GM12801 (cell line): ENCODE measurements around the gene KLF2.

Experiments used
- TF ChIP-seq, protein P1 (sequence below): IDR thresholded peaks from one replicate; pipeline ENCODE4 v1.5.1; 2011; ENCODE audit warnings: control low read depth; ENCODE audit not compliant: insufficient read length; ENCODE audit errors: extremely low read depth

The KLF2 gene

GRCh38 chr19:16358456-16358855, 33.8 kb downstream of the KLF2 start:
- TF ChIP-seq, protein P1, sequence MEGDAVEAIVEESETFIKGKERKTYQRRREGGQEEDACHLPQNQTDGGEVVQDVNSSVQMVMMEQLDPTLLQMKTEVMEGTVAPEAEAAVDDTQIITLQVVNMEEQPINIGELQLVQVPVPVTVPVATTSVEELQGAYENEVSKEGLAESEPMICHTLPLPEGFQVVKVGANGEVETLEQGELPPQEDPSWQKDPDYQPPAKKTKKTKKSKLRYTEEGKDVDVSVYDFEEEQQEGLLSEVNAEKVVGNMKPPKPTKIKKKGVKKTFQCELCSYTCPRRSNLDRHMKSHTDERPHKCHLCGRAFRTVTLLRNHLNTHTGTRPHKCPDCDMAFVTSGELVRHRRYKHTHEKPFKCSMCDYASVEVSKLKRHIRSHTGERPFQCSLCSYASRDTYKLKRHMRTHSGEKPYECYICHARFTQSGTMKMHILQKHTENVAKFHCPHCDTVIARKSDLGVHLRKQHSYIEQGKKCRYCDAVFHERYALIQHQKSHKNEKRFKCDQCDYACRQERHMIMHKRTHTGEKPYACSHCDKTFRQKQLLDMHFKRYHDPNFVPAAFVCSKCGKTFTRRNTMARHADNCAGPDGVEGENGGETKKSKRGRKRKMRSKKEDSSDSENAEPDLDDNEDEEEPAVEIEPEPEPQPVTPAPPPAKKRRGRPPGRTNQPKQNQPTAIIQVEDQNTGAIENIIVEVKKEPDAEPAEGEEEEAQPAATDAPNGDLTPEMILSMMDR: no peak

DNA sequence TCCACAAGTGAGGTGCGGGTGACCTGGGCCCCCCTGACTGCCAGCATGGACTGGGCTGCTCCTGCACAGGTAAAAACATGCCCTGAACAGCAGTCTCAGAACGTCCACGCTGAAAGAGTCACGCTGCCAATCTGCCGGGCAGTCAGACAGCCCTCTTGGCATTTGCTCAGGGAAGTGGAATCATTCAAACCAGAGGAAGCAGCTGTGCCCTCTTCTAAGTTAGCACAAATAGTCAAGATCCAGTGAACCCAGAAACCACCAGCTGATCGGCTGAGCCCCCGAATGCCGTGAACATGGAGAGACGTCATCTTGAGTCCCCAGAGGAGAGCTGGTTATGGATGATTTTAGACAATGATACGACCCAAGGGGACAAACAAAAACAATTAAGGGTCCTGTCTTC, 34.4 kb downstream of the KLF2 start:
- TF ChIP-seq, protein P1: no peak

- TF ChIP-seq, protein P1: no peak
Observed at GRCh38 chr19:16359964-16360363, 35.3 kb downstream of the KLF2 start.

GRCh38 chr19:16360738-16361137, 36.1 kb downstream of the KLF2 start:
- TF ChIP-seq, protein P1: no peak

- TF ChIP-seq, protein P1: no peak
Observed at GRCh38 chr19:16361254-16361653, 36.6 kb downstream of the KLF2 start.

GRCh38 chr19:16361926-16362325, 37.3 kb downstream of the KLF2 start:
- TF ChIP-seq, protein P1: no peak

GRCh38 chr19:16363133-16363851, 38.7 kb downstream of the KLF2 start:
- TF ChIP-seq, protein P1: no peak
